OCI-LY3 (cell line): ENCODE measurements around the gene FAM237A.

Experiments used
- H2AFZ ChIP-seq: fragments of 200-600, 300-600 bp; shearing (Covaris generic); 2 replicates; pipeline ENCODE4 v1.6.0; 2014; ENCODE audit warnings: antibody characterized with exemption, low read depth, low read length
- H3K27ac ChIP-seq: fragments of 200-600, 300-600 bp; sonication (generic); 2 replicates; pipeline ENCODE4 v1.5.1; 2014; ENCODE audit warnings: mild to moderate bottlenecking, low read length, moderate library complexity, mixed read lengths
- H3K27me3 ChIP-seq: fragments of 200-600, 300-600 bp; sonication (generic); 2 replicates; pipeline ENCODE4 v1.6.1; 2014; ENCODE audit warnings: low read depth, low read length, mixed read lengths
- H3K36me3 ChIP-seq: fragments of 200-600, 300-600 bp; sonication (generic); replicated peaks from 2 replicates; pipeline ENCODE3; 2014; ENCODE audit warnings: low read depth, low read length, mixed read lengths
- H3K4me1 ChIP-seq: fragments of 300-600, 200-600 bp; sonication (generic); 2 replicates; pipeline ENCODE4 v1.6.1; 2014; ENCODE audit warnings: low read length, mixed read lengths
- H3K4me2 ChIP-seq: fragments of 200-600, 300-600 bp; sonication (generic); 2 replicates; pipeline ENCODE4 v1.6.1; 2014; ENCODE audit warnings: low read length, mixed read lengths
- H3K4me3 ChIP-seq: fragments of 300-600, 200-600 bp; sonication (generic); 2 replicates; pipeline ENCODE4 v1.5.1; 2014; ENCODE audit warnings: antibody characterized with exemption, mild to moderate bottlenecking, low read length, moderate library complexity
- H3K79me2 ChIP-seq: fragments of 300-600, 200-600 bp; shearing (Covaris generic); 2 replicates; pipeline ENCODE4 v1.6.1; 2014; ENCODE audit warnings: mild to moderate bottlenecking, low read length, mixed read lengths
- H3K9ac ChIP-seq: fragments of 300-600, 200-600 bp; shearing (Covaris generic); 2 replicates; pipeline ENCODE4 v1.6.0; 2014; ENCODE audit warnings: mild to moderate bottlenecking, low read length, moderate library complexity
- H3K9me3 ChIP-seq: fragments of 200-600, 300-600 bp; shearing (Covaris generic); 2 replicates; pipeline ENCODE4 v1.6.1; 2014; ENCODE audit warnings: low read length, mixed read lengths; ENCODE audit not compliant: insufficient read depth
- H4K20me1 ChIP-seq: fragments of 200-600, 300-600 bp; sonication (generic); 2 replicates; pipeline ENCODE4 v1.6.1; 2016; ENCODE audit warnings: low read length, mixed read lengths; ENCODE audit not compliant: insufficient read depth
- CTCF ChIP-seq: fragments of 200-600, 300-600 bp; sonication (generic); IDR thresholded peaks from 2 replicates; pipeline ENCODE4 v1.5.1; 2014; ENCODE audit warnings: antibody characterized with exemption, low read length, low read depth
- EZH2phosphoT487 ChIP-seq: fragments of 200-600 bp; shearing (Covaris generic); IDR thresholded peaks from 2 replicates; pipeline ENCODE4 v1.6.1; 2018; ENCODE audit warnings: antibody characterized with exemption, mixed run types, low read depth

The FAM237A gene

DNA sequence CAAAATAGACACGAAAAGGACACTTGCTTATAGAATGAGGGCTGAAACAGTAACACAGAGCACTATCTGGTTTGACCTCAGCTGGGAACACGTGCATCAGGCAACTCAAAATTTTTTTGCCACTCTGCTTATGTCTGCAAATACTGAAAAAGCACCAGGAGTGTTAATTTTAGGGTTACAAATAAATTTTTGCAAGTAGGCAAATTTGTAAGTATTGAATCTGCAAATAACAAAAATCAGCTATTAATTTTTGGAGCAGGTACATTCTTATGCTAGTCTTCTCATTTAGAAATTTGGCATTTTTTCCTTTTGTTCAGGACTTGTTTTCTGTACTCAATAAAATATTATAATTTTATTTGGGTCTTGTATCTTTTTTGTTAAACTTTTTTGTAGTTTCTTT is 46.2 kb downstream of the FAM237A start:
- H3K79me2 ChIP-seq = no peaks in the 10 kb centered on the region
- H3K36me3 ChIP-seq = no peaks in the 10 kb centered on the region
- H3K27me3 ChIP-seq = peaks cover 37% of the 10 kb centered on the region
- H3K9ac ChIP-seq = no peak overlapping the region
- no peak for TF ChIP-seq CTCF
- no peak for TF ChIP-seq EZH2phosphoT487
- H3K4me2 ChIP-seq = no peak overlapping the region
- no peak overlapping the region for H3K27ac ChIP-seq
- no peaks in the 10 kb centered on the region for H4K20me1 ChIP-seq
- H3K9me3 ChIP-seq = no peaks in the 10 kb centered on the region
- H2AFZ ChIP-seq = no peak overlapping the region
- peaks cover 15% of the 10 kb centered on the region for H3K4me1 ChIP-seq
- no peak overlapping the region for H3K4me3 ChIP-seq

DNA sequence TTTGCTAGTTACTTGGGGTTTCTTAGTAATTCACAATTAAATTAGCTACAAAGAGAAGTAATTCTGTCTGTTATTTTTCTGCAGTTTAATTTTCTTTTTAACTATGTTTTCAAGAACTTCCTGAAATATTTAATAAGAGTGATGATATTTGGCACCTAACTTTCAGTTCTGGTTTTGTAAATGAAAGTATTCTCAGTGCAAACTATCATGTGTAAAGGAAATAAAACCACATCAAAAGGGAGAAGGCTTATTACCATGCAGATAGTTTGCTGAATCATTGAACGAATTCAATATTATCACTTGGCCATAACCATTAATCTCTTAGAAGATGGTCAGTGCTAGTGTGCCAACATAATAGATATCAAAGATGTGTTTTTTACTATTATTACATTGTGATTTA is 46.7 kb downstream of the FAM237A start:
- Histone ChIP-seq H2AFZ (no peak overlapping the region), H3K4me1 (peaks cover 15% of the 10 kb centered on the region), H3K79me2 (no peaks in the 10 kb centered on the region), H3K27ac (no peak overlapping the region), H4K20me1 (no peaks in the 10 kb centered on the region), H3K27me3 (peaks cover 38% of the 10 kb centered on the region), H3K4me2 (no peak overlapping the region), H3K9ac (no peak overlapping the region), H3K9me3 (no peaks in the 10 kb centered on the region), H3K4me3 (no peak overlapping the region), H3K36me3 (no peaks in the 10 kb centered on the region)
- no peak for TF ChIP-seq CTCF
- no peak for TF ChIP-seq EZH2phosphoT487

GRCh38 chr2:206692971-206693370 is 50.7 kb downstream of the FAM237A start:
- Histone ChIP-seq H3K9ac (no peak overlapping the region), H3K4me2 (no peak overlapping the region), H2AFZ (no peak overlapping the region), H3K4me3 (no peak overlapping the region), H4K20me1 (no peaks in the 10 kb centered on the region), H3K9me3 (no peaks in the 10 kb centered on the region), H3K4me1 (peaks cover 7% of the 10 kb centered on the region), H3K27ac (no peak overlapping the region), H3K79me2 (no peaks in the 10 kb centered on the region), H3K27me3 (peaks cover 37% of the 10 kb centered on the region), H3K36me3 (no peaks in the 10 kb centered on the region)
- no peak for TF ChIP-seq EZH2phosphoT487
- TF ChIP-seq CTCF = no peak

- Histone ChIP-seq H3K4me3 (no peak overlapping the region), H3K79me2 (no peaks in the 10 kb centered on the region), H3K4me1 (peaks cover 7% of the 10 kb centered on the region), H4K20me1 (no peaks in the 10 kb centered on the region), H3K9ac (no peak overlapping the region), H3K36me3 (no peaks in the 10 kb centered on the region), H2AFZ (no peak overlapping the region), H3K27ac (no peak overlapping the region), H3K4me2 (no peak overlapping the region), H3K27me3 (peaks cover 32% of the 10 kb centered on the region), H3K9me3 (no peaks in the 10 kb centered on the region)
- TF ChIP-seq CTCF (peak; percentile 87), EZH2phosphoT487 (no peak)
These were observed 51.3 kb downstream of the FAM237A start for GRCh38 chr2:206693399-206694137.
